ENCODE results near the gene SETD7. TPM values are rescaled to one million over a fixed set of nuclear protein-coding genes. Genes with fewer than 3 reads are reported as not detected.

SETD7 gene
- 77.5 TPM for total RNA-seq
- 43.8 TPM for polyA plus RNA-seq

DNA sequence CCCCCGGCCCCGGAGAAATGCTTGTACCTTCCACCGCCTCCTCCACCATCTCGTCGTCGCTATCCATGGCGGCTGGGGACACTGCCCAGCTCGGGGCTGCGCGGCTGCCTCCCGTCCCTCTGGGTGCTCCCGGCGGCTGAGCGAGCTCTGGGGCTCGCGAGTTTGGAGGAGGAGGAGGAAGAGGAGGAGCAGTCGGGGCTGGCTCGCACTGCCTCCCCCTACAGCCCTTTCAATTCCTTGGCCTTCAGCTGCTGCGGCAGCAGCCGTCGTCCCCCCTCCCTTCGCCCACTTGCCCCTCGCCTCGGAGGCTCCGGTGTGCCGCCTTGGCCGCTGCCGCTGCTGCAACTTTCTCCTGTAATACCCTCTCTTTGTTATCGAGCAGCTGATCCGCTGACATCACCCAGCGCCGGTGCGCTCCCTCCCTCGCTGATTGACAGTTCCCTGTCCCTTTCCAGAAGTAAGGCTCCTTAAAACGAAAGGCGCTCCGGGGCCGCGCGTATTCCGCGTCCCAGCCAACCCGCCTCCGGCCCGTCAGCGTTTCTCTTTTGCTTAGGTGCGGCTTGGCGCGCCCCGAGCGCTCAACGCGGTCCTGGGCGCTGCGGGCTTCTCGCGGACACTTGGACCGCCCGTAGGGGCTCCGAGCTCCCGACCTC, at the start of gene SETD7:
TSS of gene SETD7 (minus strand) at position 149 of the 653 bp plus-strand sequence. CDS start at position 67, 82 bp downstream.
- Histone ChIP-seq H3K27ac (ENCODE audit: low read depth) (peak within 1 kb of the TSS; percentile 97), H3K36me3 (ENCODE audit: insufficient read depth) (no peaks in the 10 kb centered on the region), H3K4me1 (ENCODE audit: insufficient read depth) (no peaks in the 10 kb centered on the region), H3K4me3 (ENCODE audit: low read depth, low read length) (peak within 1 kb of the TSS; percentile 81)
- DNase-seq (ENCODE audit: extremely low spot score), result peak; percentile 64
- under 1% methylated on average over 61 of the region's 61 CpGs for WGBS

DNA sequence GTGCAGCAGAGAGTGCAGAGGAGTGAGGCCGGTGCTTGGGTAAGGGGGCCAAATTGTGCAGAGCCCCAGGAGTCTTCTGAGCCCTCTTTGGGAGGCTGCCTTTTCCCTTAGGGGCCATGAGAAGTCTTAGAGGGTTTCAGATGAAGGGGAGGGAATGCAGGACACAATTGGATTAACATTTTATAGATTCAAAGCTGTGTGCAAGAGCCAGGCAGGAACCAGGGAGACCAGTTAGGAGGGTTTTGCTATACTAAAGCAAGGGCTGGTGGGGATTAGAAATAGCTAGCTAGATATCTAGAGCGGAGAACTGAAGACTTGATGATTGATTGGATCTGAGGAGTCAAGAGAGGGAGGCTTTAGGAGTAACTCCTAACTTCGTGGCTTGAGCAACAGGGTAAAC, 49.5 kb upstream of the SETD7 start:
- Histone ChIP-seq H3K4me3 (ENCODE audit: low read depth, low read length) (no peak overlapping the region), H3K27ac (ENCODE audit: low read depth) (no peak overlapping the region), H3K36me3 (ENCODE audit: insufficient read depth) (no peaks in the 10 kb centered on the region), H3K4me1 (ENCODE audit: insufficient read depth) (no peaks in the 10 kb centered on the region)
- DNase-seq (ENCODE audit: extremely low spot score), result no peak
- WGBS, result 90% methylated on average over 3 of the region's 3 CpGs

GRCh38 chr4:139603576-139604410, 47.8 kb upstream of the SETD7 start:
- Histone ChIP-seq H3K4me1 (ENCODE audit: insufficient read depth) (no peaks in the 10 kb centered on the region), H3K4me3 (ENCODE audit: low read depth, low read length) (no peak overlapping the region), H3K36me3 (ENCODE audit: insufficient read depth) (no peaks in the 10 kb centered on the region), H3K27ac (ENCODE audit: low read depth) (no peak overlapping the region)
- no peak for DNase-seq (ENCODE audit: extremely low spot score)
- WGBS, result 75% methylated on average over 3 of the region's 3 CpGs

DNA sequence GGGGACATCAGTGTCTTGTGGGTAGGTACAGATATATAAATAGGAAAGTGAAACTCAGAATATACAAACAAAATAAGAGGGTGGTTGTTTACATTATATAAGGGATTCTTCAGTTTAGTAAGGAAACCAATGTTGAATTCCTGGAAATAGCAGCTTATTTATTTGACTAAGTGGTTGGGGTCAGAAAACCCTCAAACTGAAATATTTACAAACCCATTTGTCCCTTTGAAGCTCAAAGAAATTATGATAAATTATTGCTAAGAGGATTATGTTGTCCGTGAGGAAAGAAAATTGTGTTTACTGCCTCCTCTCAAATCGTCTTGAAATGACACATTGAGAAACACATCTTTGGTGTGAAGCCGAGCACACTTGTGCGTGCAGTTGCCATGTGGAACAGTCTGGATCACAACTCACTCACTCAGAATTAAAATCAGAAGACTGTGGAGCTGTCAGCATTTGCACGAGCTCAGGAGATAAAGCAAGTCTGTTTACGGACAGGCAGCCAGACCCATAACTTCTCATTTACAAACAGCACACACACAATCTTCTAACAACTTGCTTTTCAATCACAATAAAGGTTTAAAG, 46.8 kb upstream of the SETD7 start:
- H3K27ac ChIP-seq (ENCODE audit: low read depth), result no peak overlapping the region
- DNase-seq (ENCODE audit: extremely low spot score), result no peak
- H3K4me3 ChIP-seq (ENCODE audit: low read depth, low read length), result no peak overlapping the region
- WGBS, result 49% methylated on average over 6 of the region's 6 CpGs
- H3K4me1 ChIP-seq (ENCODE audit: insufficient read depth), result no peaks in the 10 kb centered on the region
- no peaks in the 10 kb centered on the region for H3K36me3 ChIP-seq (ENCODE audit: insufficient read depth)

DNA sequence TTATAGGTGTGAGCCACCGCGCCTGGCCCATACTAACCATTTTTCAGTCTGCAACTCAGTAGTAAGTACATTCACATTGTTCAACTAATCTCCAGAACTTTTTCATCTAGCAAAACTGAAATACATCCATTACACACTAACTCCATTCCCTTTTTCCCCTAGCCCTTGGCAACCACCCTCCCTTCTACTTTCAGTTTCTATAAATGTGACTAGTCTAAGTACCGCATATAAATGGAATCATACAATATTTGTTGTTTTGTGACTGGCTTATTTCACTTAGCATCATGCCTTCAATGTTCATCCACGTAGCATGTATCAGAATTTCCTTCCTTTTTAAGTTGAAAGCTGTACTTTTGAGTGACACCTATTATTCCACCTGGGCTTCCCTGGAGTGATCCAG, 44.6 kb upstream of the SETD7 start:
- 90% methylated on average over 4 of the region's 4 CpGs for WGBS
- no peak overlapping the region for H3K27ac ChIP-seq (ENCODE audit: low read depth)
- DNase-seq (ENCODE audit: extremely low spot score), result no peak
- H3K4me3 ChIP-seq (ENCODE audit: low read depth, low read length), result no peak overlapping the region
- no peaks in the 10 kb centered on the region for H3K4me1 ChIP-seq (ENCODE audit: insufficient read depth)
- H3K36me3 ChIP-seq (ENCODE audit: insufficient read depth), result no peaks in the 10 kb centered on the region

DNA sequence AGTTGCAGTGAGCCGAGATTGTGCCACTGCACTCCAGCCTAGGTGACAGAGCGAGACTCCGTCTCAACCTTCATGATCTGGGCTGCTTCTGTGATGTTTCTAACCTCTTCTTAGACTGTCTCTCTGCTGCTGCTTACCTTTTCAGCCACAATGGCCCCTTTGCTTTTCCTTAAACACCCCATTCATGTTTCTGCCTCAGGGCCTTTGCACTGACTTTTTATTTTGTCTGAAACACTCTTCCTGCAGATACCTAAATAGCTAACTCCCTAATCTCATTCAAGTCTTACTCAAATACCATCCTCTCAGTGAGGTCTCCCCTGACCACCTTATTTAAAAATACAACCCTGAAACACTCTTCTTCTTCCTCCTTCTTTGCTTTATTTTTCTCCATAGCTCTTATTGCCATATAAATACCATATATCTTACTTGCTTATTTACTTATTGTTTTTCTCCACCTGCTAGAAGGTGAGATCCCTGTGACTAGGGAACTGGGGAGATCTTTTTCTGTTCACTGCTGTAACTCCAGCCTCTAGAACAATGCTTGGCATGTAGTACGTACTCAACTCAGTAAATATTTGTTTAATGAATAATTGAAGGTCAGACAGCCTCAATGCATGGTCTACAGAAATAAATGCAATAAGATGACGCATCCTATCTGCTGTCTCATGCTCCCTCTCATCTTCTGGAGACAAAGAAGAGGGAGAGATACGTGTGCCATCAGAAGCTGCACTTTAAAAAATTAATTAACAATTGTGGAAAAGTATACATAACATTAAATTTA, 43.8 kb upstream of the SETD7 start:
- no peak for DNase-seq (ENCODE audit: extremely low spot score)
- Histone ChIP-seq H3K4me1 (ENCODE audit: insufficient read depth) (no peaks in the 10 kb centered on the region), H3K4me3 (ENCODE audit: low read depth, low read length) (no peak overlapping the region), H3K36me3 (ENCODE audit: insufficient read depth) (no peaks in the 10 kb centered on the region), H3K27ac (ENCODE audit: low read depth) (no peak overlapping the region)
- 91% methylated on average over 6 of the region's 6 CpGs for WGBS

DNA sequence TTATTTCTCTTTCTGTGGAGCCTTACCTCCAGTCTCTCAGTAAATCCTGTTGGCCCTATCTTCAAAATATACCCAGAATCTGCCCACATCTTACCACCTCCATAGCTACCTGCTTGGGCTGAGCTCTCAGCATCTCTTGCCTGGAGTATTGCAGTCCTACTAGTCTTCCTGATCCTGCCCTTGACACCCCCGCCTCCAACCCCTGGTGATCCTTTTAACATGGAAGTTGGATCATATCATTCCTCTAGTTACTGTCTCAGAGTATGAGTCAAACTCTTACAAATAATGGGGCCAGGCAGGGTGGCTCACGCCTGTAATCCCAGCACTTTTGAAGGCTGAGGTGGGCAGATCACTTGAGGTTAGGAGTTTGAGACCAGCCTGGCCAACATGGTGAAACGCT, 43.1 kb upstream of the SETD7 start:
- H3K36me3 ChIP-seq (ENCODE audit: insufficient read depth), result no peaks in the 10 kb centered on the region
- no peak overlapping the region for H3K27ac ChIP-seq (ENCODE audit: low read depth)
- DNase-seq (ENCODE audit: extremely low spot score), result no peak
- no peaks in the 10 kb centered on the region for H3K4me1 ChIP-seq (ENCODE audit: insufficient read depth)
- 95% methylated on average over 3 of the region's 3 CpGs for WGBS
- no peak overlapping the region for H3K4me3 ChIP-seq (ENCODE audit: low read depth, low read length)

- 64% methylated on average over 4 of the region's 4 CpGs for WGBS
- no peak overlapping the region for H3K27ac ChIP-seq (ENCODE audit: low read depth)
Observed at GRCh38 chr4:139596684-139597279, 40.8 kb upstream of the SETD7 start.

GRCh38 chr4:139596034-139596683, 40.1 kb upstream of the SETD7 start:
- Histone ChIP-seq H3K27ac (ENCODE audit: low read depth) (no peak overlapping the region), H3K4me3 (ENCODE audit: low read depth, low read length) (no peak overlapping the region), H3K36me3 (ENCODE audit: insufficient read depth) (no peaks in the 10 kb centered on the region), H3K4me1 (ENCODE audit: insufficient read depth) (no peaks in the 10 kb centered on the region)
- WGBS, result 72% methylated on average over 3 of the region's 3 CpGs
- no peak for DNase-seq (ENCODE audit: extremely low spot score)

More at GRCh38 chr4:139596684-139597279, 40.8 kb upstream of the SETD7 start:
- Histone ChIP-seq H3K36me3 (ENCODE audit: insufficient read depth) (no peaks in the 10 kb centered on the region), H3K4me1 (ENCODE audit: insufficient read depth) (no peaks in the 10 kb centered on the region), H3K4me3 (ENCODE audit: low read depth, low read length) (no peak overlapping the region)
- no peak for DNase-seq (ENCODE audit: extremely low spot score)

GRCh38 chr4:139594591-139595185, 38.7 kb upstream of the SETD7 start:
- DNase-seq (ENCODE audit: extremely low spot score), result no peak
- H3K4me3 ChIP-seq (ENCODE audit: low read depth, low read length), result no peak overlapping the region
- no peaks in the 10 kb centered on the region for H3K4me1 ChIP-seq (ENCODE audit: insufficient read depth)
- H3K36me3 ChIP-seq (ENCODE audit: insufficient read depth), result no peaks in the 10 kb centered on the region
- H3K27ac ChIP-seq (ENCODE audit: low read depth), result no peak overlapping the region
- 90% methylated on average over 5 of the region's 5 CpGs for WGBS

GRCh38 chr4:139593091-139593564, 37.1 kb upstream of the SETD7 start:
- DNase-seq (ENCODE audit: extremely low spot score), result no peak
- H3K36me3 ChIP-seq (ENCODE audit: insufficient read depth), result no peaks in the 10 kb centered on the region
- no peak overlapping the region for H3K4me3 ChIP-seq (ENCODE audit: low read depth, low read length)
- 39% methylated on average over 4 of the region's 4 CpGs for WGBS
- H3K27ac ChIP-seq (ENCODE audit: low read depth), result no peak overlapping the region
- no peaks in the 10 kb centered on the region for H3K4me1 ChIP-seq (ENCODE audit: insufficient read depth)

DNA sequence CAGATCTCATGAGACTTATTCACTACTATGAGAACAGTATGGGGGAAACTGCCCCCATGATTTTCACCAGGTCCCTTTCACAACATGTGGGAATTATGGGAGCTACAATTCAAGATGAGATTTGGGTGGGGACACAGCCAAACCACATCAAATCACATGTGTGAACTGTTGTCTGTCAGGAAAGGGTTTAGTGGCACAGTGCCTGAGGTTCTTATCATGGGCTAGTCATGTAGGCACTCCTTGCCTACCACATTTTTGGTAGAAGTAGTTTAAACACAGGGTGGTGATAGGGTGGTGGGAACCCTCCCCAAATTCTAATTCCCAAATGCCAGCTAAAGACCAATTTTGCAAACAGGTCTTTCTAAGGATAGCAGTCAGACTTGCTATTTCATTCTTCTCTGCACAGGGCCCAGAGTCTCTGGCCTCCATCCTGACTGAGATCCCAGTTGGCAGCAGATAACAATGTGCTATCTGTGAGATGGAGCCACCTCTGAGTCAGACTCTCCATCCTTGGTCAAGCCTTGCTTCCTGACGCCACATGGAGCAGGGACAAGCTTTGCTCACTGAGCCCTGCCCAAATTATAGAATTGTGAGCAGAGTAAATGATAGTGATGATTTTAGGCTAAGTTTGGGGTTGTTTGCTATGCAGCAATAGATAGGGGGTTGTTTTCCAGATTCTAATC, 33.5 kb upstream of the SETD7 start:
- Histone ChIP-seq H3K4me1 (ENCODE audit: insufficient read depth) (no peaks in the 10 kb centered on the region), H3K4me3 (ENCODE audit: low read depth, low read length) (no peak overlapping the region), H3K36me3 (ENCODE audit: insufficient read depth) (no peaks in the 10 kb centered on the region), H3K27ac (ENCODE audit: low read depth) (no peak overlapping the region)
- 41% methylated on average over 1 of the region's 1 CpG for WGBS
- no peak for DNase-seq (ENCODE audit: extremely low spot score)
